Esophagus squamous epithelium (tissue), 5 donors: Measurements from ENCODE around the gene CDCP1. TPM values are rescaled to one million over a fixed set of nuclear protein-coding genes. Genes with fewer than 3 reads are reported as not detected.

Experiments used
- DNase-seq: peaks from one replicate; lab custom pipeline; 2025; lab: John Stamatoyannopoulos, UW
- H3K27ac ChIP-seq, 4 donors: fragments of 200-600 bp; sonication (generic); one replicate each; pipeline ENCODE4 v1.5.1; 2016 to 2019; ENCODE audit warnings: mild to moderate bottlenecking in 1 of 4
- H3K27me3 ChIP-seq, 4 donors: fragments of 200-600 bp; sonication (generic); 1 replicate in 3 of 4; 2 replicates in 1 of 4; pipeline versions ENCODE4 v1.5.1 to v1.6.0; 2017 to 2021; ENCODE audit warnings: antibody characterized with exemption in 1 of 4
- H3K36me3 ChIP-seq, 3 donors: fragments of 200-600 bp; sonication (generic); one replicate each; pipeline ENCODE4 v1.5.1; 2016 to 2019
- H3K4me1 ChIP-seq, 3 donors: fragments of 200-600 bp; sonication (generic); one replicate each; pipeline ENCODE4 v1.5.1; 2017 to 2019
- H3K4me3 ChIP-seq, 4 donors: fragments of 200-600 bp; sonication (generic); 1 replicate in 3 of 4; 2 replicates in 1 of 4; pipeline ENCODE4 v1.5.1; 2016 to 2019; ENCODE audit warnings: mild to moderate bottlenecking in 2 of 4, moderate library complexity in 1 of 4
- H3K9me3 ChIP-seq, 3 donors: fragments of 200-600 bp; sonication (generic); one replicate each; pipeline ENCODE4 v1.5.1; 2016 to 2019
- POLR2A ChIP-seq, 4 donors: fragments of 450-650 bp; IDR thresholded peaks; one replicate each; pipeline ENCODE4 v1.6.1; 2017; ENCODE audit warnings: antibody characterized with exemption in 4 of 4, mild to moderate bottlenecking in 4 of 4, moderate library complexity in 3 of 4
- WGBS, 2 donors: methylation state at CpG; one replicate each; pipeline ENCODE4 v1.1.5; 2018; 5-methylcytosine and 5-hydroxymethylcytosine counted together
- intact Hi-C: fragments of 100-400 bp; cut with DNase I; formaldehyde crosslinking; loops from one replicate; pipeline ENCODE4 v1.15.0; 2022
- total RNA-seq, 4 donors: library from RNA; depleted of rRNA; stranded (reverse); fragments of >200 nt; gene quantifications; one replicate each; pipeline ENCODE4 v1.1.0, GENCODE V29; 2016
- TF ChIP-seq, protein P1 (sequence below), 6 experiments: fragments of 450-650 bp in 4 of 6; fragments of 200-600 bp in 2 of 6; sonication (generic) in 2 of 6; IDR thresholded peaks; one replicate each; pipeline ENCODE4 v1.5.1; 2016 to 2019; ENCODE audit warnings: antibody characterized with exemption in 6 of 6, mild to moderate bottlenecking in 4 of 6, moderate library complexity in 4 of 6
- donor health status: DM: yes; HTN: yes; CAD: no.

CDCP1 gene
- total RNA-seq, 4 donors from 2014 or later = 35.7 to 95.4 (median 54.6) TPM

DNA sequence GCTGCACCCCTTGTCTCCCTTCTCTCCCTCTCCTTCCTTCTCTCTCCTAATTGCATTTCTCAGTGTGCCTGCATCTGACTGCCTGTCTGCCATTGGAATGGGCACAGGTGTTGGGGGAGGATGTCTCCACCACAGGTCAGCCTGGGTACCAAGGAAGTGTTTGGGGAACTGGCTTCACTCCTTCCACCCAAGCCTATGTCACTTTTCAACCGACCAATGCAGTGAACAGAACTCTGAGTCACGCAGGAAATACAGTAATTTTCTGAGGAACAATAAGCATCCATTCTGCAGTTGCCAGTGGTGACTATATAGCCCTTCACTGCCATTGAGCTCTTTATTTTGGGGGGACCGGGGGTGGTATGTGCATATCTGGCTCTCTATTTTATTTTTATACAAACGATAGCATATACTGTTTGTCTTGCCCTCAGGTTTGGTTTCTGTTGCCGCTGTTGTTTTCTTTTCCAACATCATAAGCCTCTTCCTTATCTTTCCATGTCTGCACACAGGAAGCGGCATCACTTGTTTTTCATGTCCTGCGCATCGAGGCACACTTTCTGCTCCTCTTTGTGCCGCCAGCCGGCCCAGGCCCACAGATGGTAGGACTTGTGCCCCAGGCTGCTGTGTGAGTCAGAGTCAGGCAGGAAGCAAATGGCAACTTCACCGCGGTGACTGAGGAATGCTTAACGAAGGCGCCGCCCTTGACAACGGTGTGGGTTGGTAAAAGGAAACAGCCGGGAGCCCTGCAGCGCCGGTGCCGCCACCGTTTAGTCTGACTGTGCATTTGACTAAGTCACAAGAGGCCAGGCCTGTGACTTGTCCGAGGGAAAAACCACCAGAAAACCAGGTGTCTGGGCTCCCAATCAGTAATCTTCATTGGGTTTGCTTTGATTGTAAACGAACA is 21.1 kb upstream of the CDCP1 start:
- Histone ChIP-seq H3K27me3 (no peaks in the 10 kb centered on the region), H3K4me1 (peaks cover 2 to 40% (median 21%) of the 10 kb centered on the region in 3 donors), H3K36me3 (no peaks in the 10 kb centered on the region), H3K27ac (peak overlapping the region; percentile 51 to 86 (median 68)), H3K9me3 (no peaks in the 10 kb centered on the region), H3K4me3 (peak overlapping the region in 1 of 4 donors; percentile 9)
- 10 to 27% methylated on average over 15 to 20 of the region's 23 CpGs for WGBS, 2 donors
- peak; percentile 43 for DNase-seq
- intact Hi-C loops = no loop called here
- TF ChIP-seq, protein P1, sequence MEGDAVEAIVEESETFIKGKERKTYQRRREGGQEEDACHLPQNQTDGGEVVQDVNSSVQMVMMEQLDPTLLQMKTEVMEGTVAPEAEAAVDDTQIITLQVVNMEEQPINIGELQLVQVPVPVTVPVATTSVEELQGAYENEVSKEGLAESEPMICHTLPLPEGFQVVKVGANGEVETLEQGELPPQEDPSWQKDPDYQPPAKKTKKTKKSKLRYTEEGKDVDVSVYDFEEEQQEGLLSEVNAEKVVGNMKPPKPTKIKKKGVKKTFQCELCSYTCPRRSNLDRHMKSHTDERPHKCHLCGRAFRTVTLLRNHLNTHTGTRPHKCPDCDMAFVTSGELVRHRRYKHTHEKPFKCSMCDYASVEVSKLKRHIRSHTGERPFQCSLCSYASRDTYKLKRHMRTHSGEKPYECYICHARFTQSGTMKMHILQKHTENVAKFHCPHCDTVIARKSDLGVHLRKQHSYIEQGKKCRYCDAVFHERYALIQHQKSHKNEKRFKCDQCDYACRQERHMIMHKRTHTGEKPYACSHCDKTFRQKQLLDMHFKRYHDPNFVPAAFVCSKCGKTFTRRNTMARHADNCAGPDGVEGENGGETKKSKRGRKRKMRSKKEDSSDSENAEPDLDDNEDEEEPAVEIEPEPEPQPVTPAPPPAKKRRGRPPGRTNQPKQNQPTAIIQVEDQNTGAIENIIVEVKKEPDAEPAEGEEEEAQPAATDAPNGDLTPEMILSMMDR (IDR thresholded peaks at IDR 0.05) = no peak
- TF ChIP-seq POLR2A (IDR thresholded peaks at IDR 0.05) = no peak

DNA sequence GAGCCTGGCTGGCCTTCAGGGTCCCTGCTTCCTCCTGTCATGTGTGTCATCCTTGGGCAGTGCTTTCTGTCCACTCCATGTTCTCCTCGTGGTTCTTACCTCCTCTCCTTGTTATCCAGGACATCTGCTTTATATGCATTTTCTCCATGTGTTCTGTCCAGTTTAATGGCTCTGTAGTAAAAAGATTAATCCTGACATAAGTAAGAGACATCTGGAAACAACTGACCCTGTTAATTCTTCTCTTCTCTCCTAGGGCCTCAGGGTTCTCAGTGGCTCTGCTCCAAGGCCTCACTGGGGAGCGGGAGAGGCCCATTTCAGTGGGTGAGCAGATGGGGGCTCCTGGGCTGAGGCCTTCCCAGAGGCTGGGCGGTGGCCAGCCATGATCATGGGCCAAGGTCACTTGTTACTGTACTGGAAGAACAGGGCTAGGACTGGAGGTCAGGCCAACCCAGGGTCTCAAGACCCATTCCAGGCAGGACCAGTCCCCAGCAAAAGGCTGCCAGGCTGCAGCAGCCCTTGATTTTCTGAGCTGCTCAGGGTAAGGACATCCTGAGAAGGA is 20.2 kb upstream of the CDCP1 start:
- Histone ChIP-seq H3K27ac (peak overlapping the region in 3 of 4 donors; percentile 51 to 86 (median 78)), H3K4me3 (no peak overlapping the region), H3K4me1 (peaks cover 2 to 40% (median 21%) of the 10 kb centered on the region in 3 donors), H3K9me3 (no peaks in the 10 kb centered on the region), H3K36me3 (no peaks in the 10 kb centered on the region), H3K27me3 (no peaks in the 10 kb centered on the region)
- WGBS, 2 donors = 64 to 83% methylated on average over 1 to 3 of the region's 3 CpGs
- TF ChIP-seq POLR2A (IDR thresholded peaks at IDR 0.05) = no peak
- DNase-seq = no peak
- intact Hi-C loops = no loop called here

DNA sequence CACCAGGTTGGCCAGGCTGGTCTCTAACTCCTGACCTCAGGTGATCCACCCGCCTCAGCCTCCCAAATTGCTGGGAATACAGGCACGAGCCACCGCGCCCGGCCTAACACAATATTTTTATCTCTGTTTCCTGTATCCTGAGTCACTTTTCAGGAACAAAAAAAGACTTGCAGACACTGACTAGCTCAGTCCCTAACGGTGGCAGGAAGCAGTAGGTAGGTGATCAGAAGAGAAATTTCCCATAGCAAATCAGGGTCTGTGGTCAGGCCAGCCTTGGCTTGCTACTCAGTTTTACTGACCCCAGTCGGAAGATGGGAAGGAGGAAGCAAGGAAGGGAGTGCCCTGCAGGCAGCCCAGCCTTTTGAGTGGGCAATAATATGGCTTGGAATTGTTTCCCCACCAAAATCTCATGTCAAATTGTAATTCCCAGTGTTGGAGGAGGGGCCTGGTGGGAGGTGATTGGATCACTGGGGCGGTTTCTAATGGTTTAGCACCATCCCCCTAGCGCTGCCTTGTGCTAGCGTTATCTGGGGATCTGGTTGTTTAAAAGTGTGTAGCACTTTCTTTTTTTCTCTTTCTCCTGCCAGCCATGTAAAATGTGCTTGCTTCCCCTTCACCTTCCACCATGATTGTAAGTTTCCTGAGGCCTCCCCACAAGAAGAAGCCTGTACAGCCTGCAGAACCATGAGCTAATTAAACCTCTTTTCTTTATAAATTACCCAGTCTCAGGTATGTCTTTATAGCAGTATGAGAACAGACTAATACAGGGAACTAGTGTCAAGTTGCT is 19.5 kb upstream of the CDCP1 start:
- Histone ChIP-seq H3K4me1 (peaks cover 2 to 39% (median 21%) of the 10 kb centered on the region in 3 donors), H3K9me3 (no peaks in the 10 kb centered on the region), H3K4me3 (no peak overlapping the region), H3K36me3 (no peaks in the 10 kb centered on the region), H3K27ac (no peak overlapping the region), H3K27me3 (no peaks in the 10 kb centered on the region)
- DNase-seq = no peak
- TF ChIP-seq, protein P1 (IDR thresholded peaks at IDR 0.05) = no peak
- no peak for TF ChIP-seq POLR2A (IDR thresholded peaks at IDR 0.05)
- WGBS, 2 donors = 70 to 90% methylated on average over 5 to 10 of the region's 10 CpGs
- intact Hi-C loops = no loop called here

DNA sequence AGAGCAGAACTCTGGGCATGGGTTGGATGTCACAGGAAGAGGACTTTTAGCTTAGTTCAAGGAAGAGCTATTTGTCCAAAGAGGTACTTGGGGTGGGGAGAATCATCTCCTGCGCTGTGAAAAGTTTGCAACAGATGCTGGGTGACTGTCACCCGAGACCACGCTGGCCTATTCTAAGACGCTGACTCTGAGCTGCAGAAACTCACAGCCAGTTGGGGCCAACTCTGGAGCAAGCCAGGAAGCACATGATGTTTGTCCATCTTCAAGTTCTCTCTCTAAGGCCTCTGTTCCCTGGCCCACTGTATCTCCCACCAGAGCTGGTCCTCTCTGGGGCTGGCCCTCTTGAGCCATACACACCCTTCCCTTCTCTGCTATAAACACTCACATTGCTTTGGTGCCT is 17.9 kb upstream of the CDCP1 start:
- no peak overlapping the region for H3K4me3 ChIP-seq
- H3K4me1 ChIP-seq = peaks cover 2 to 23% (median 14%) of the 10 kb centered on the region in 3 donors
- 95 to 100% methylated on average over 3 to 4 of the region's 4 CpGs for WGBS, 2 donors
- no peak overlapping the region for H3K27ac ChIP-seq
- TF ChIP-seq, protein P1 (IDR thresholded peaks at IDR 0.05) = no peak
- TF ChIP-seq POLR2A (IDR thresholded peaks at IDR 0.05) = no peak
- no peak for DNase-seq
- no peaks in the 10 kb centered on the region for H3K9me3 ChIP-seq
- intact Hi-C loops = no loop called here
- no peaks in the 10 kb centered on the region for H3K27me3 ChIP-seq
- H3K36me3 ChIP-seq = no peaks in the 10 kb centered on the region

GRCh38 chr3:45163481-45163880 is 17.3 kb upstream of the CDCP1 start:
- DNase-seq = no peak
- no peaks in the 10 kb centered on the region for H3K9me3 ChIP-seq
- H3K27me3 ChIP-seq = no peaks in the 10 kb centered on the region
- TF ChIP-seq, protein P1 (IDR thresholded peaks at IDR 0.05) = no peak
- no peak for TF ChIP-seq POLR2A (IDR thresholded peaks at IDR 0.05)
- no peaks in the 10 kb centered on the region for H3K36me3 ChIP-seq
- H3K27ac ChIP-seq = no peak overlapping the region
- WGBS, 2 donors = 39 to 50% methylated on average over 5 to 6 of the region's 6 CpGs
- no peak overlapping the region for H3K4me3 ChIP-seq
- H3K4me1 ChIP-seq = peaks cover 2 to 22% (median 14%) of the 10 kb centered on the region in 3 donors
- intact Hi-C loops = no loop called here
